ENCODE measurements around the gene FBXO46. TPM values are rescaled to one million over a fixed set of nuclear protein-coding genes. Genes with fewer than 3 reads are reported as not detected.

FBXO46 gene
- polyA plus RNA-seq, 1 of the 3 experiments (the other 2 are of a cell fraction): 5.6 TPM

DNA sequence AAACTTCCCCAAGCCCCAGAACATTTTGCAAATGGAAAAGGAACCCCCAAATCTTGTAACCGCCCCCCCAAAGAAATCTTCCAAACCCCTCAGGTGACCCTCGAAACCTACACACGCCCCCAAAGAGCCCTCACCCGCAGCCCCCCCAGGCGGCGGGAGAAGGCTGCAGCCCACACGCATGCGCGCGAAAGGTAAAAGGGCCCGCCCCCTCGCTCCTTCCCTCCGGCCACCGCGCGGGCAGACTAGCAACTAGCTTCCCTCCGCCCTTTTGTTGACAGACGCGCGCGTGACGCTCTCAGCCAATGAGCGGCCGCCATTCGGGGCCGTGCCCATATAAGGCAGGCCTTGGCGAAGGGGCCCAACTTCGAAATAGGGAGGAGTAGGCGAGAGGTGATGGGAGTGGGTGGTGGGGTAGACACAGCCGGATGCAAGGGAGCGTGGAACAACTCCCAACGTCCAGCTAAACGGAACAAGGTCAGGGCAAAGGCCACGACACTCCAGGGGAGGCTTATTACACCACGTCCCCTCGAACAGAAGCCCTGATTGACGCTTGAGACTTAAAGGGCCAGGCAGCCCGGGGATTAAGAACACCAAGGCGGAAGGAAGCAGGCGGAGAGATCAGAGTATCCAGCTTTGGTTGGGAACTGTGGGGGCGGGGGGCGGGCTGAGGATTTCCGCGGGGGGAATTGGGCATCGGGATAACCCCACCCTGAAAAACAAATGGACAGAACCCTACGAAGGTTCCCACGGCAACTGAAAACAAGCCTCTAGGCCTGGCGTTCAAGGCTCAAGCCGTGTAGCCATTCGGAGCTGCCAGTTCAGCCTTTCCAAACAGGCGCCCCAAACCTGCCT lies 13.3 kb downstream of the FBXO46 start (continued):
- TF ChIP-seq, protein P1, sequence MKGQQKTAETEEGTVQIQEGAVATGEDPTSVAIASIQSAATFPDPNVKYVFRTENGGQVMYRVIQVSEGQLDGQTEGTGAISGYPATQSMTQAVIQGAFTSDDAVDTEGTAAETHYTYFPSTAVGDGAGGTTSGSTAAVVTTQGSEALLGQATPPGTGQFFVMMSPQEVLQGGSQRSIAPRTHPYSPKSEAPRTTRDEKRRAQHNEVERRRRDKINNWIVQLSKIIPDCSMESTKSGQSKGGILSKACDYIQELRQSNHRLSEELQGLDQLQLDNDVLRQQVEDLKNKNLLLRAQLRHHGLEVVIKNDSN (IDR thresholded peaks at IDR 0.05; ENCODE audit: borderline replicate concordance, low read depth): peak; percentile 92
- peak; percentile 42; the same call in 1 of the 2 replicates for TF ChIP-seq FOXJ3 (CRISPR knock-in tag; IDR thresholded peaks at IDR 0.05)

DNA sequence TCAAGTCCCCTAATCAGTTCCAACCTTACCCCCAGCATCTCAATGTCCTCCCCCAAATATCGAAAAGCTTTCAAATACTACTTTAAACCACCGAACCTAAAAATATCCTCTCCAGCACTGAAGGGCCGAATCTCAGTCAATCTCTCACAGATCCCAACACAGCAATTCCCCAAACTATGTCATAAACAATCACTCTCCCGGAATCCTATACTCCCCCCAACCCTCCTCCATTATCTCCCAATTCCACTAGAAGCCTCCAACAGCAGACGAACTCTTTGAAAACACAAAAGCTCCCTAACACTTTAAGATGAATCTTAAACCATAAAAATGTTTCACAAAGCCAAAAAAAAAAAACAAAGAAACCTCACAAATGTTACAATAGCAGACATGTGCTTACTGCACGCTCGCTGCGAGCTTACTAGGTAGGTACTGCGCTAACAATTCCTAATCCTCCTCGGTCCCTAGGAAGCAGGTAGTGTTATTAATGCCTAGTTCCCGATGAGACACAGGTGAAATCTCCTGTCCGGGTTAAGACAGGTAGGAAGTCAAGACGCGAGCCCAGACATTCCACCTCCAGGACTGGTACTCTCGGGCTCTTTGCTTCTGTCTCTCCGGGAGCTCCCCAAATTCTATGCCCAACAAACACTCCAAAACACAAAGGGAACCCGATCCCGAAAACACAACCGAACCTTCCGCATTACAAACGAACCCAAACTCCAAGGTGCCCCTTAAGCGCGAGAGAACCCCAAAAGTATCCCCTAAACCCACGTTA lies 14.2 kb downstream of the FBXO46 start:
- Histone ChIP-seq H3K4me3 (ENCODE audit: low read depth in 2 of 2, low read length in 1 of 2) (peak overlapping the region; percentile 66 to 67), H3K9ac (peak overlapping the region; percentile 76), H3K27me3 (ENCODE audit: insufficient read depth) (no peaks in the 10 kb centered on the region), H3K27ac (ENCODE audit: low read depth in 2 of 2, low read length in 1 of 2) (peak overlapping the region; percentile 49 to 74; a peak in 3 of 4 replicates), H3K36me3 (replicated peaks in 1 of 2; ENCODE audit: control insufficient read depth in 1 of 2, insufficient read depth in 2 of 2, low read length in 1 of 2) (peaks cover 14 to 16% of the 10 kb centered on the region in 2 experiments), H3K9me2 (no peaks in the 10 kb centered on the region), H4K20me1 (ENCODE audit: insufficient read depth) (no peaks in the 10 kb centered on the region), H3K79me2 (ENCODE audit: insufficient read depth) (peaks cover 67% of the 10 kb centered on the region), H2AFZ (ENCODE audit: low read depth) (peak overlapping the region; percentile 30; the same call in 1 of the 2 replicates), H3F3A (replicated peaks; ENCODE audit: insufficient read depth) (peaks cover 19% of the 10 kb centered on the region), H3K4me2 (peak overlapping the region; percentile 91), H3K9me3 (no peaks in the 10 kb centered on the region), H3K4me1 (ENCODE audit: control insufficient read depth in 1 of 2, insufficient read depth in 2 of 2, low read depth in 1 of 2, low read length in 1 of 2) (peaks cover 0 to 9% of the 10 kb centered on the region in 2 experiments; a peak in 1 of 4 replicates)
- ChIA-PET POLR2A (interaction anchor here (0.6 to 2.2 kb wide), 8 partner anchors 9 to 400 kb away, joined by 3 to 12 read pairs (median 6); partner anchors contain the start of genes DMPK, FBXO46, QPCTL and SIX5), CTCF (interaction anchor here (0.8 to 6.4 kb wide), 7 partner anchors 10 to 107 kb away, joined by 3 to 57 read pairs (median 5); partner anchors contain the start of genes FBXO46, QPCTL, SIX5 and SNRPD2)
- TF ChIP-seq, protein P2, sequence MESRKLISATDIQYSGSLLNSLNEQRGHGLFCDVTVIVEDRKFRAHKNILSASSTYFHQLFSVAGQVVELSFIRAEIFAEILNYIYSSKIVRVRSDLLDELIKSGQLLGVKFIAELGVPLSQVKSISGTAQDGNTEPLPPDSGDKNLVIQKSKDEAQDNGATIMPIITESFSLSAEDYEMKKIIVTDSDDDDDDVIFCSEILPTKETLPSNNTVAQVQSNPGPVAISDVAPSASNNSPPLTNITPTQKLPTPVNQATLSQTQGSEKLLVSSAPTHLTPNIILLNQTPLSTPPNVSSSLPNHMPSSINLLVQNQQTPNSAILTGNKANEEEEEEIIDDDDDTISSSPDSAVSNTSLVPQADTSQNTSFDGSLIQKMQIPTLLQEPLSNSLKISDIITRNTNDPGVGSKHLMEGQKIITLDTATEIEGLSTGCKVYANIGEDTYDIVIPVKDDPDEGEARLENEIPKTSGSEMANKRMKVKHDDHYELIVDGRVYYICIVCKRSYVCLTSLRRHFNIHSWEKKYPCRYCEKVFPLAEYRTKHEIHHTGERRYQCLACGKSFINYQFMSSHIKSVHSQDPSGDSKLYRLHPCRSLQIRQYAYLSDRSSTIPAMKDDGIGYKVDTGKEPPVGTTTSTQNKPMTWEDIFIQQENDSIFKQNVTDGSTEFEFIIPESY (IDR thresholded peaks at IDR 0.05; ENCODE audit: borderline replicate concordance, low read depth): no peak
- TF ChIP-seq, protein P3, sequence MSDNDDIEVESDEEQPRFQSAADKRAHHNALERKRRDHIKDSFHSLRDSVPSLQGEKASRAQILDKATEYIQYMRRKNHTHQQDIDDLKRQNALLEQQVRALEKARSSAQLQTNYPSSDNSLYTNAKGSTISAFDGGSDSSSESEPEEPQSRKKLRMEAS (IDR thresholded peaks at IDR 0.05; ENCODE audit: low read depth): 0 out of 2 replicates have a peak, but pooled peaks have one; percentile 19
- TF ChIP-seq MXI1 (IDR thresholded peaks at IDR 0.05; ENCODE audit: low read depth, low read length): peak; percentile 34; the same call in 1 of the 2 replicates
- DNase-seq: peak; percentile 57
- WGBS (ENCODE audit: low lambda C conversion rate): 7% methylated on average over 24 of the region's 24 CpGs

DNA sequence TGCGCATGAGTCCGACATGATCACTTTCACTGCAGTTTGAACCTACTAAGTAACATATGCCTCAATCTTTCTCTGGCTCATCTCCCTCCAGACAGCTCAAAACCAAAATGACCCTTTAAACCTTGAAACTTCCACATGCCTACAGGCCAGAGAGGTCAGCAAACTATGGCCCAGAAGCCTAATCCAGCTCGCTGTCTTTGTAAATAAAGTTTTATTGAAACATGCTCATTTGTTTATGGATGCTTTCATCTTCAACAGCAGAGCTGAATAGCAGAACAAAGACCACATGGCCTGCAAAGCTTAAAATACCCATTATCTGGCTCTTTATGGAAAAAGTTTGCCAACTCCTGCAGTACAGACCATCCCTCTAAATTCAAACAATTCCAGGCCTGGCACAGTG lies 15.6 kb downstream of the FBXO46 start:
- Histone ChIP-seq H3K27me3 (ENCODE audit: insufficient read depth) (no peaks in the 10 kb centered on the region), H3K4me2 (no peak overlapping the region), H3K27ac (ENCODE audit: low read depth in 2 of 2, low read length in 1 of 2) (no peak overlapping the region), H3K79me2 (ENCODE audit: insufficient read depth) (peaks cover 66% of the 10 kb centered on the region), H2AFZ (ENCODE audit: low read depth) (no peak overlapping the region), H3K9me3 (no peaks in the 10 kb centered on the region), H4K20me1 (ENCODE audit: insufficient read depth) (no peaks in the 10 kb centered on the region), H3F3A (replicated peaks; ENCODE audit: insufficient read depth) (peaks cover 19% of the 10 kb centered on the region), H3K4me3 (ENCODE audit: low read depth in 2 of 2, low read length in 1 of 2) (no peak overlapping the region), H3K4me1 (ENCODE audit: control insufficient read depth in 1 of 2, insufficient read depth in 2 of 2, low read depth in 1 of 2, low read length in 1 of 2) (peaks cover 0 to 9% of the 10 kb centered on the region in 2 experiments; a peak in 1 of 4 replicates), H3K9ac (no peak overlapping the region), H3K9me2 (no peaks in the 10 kb centered on the region), H3K36me3 (replicated peaks in 1 of 2; ENCODE audit: control insufficient read depth in 1 of 2, insufficient read depth in 2 of 2, low read length in 1 of 2) (peaks cover 8 to 18% of the 10 kb centered on the region in 2 experiments)
- 98% methylated on average over 3 of the region's 3 CpGs for WGBS (ENCODE audit: low lambda C conversion rate)
- POLR2A ChIA-PET: interaction anchor here (0.6 kb wide), 1 partner anchor 211 kb away, joined by 3 read pairs; no protein-coding TSS in a partner anchor
- CTCF ChIA-PET: interaction anchor here (0.9 to 6.4 kb wide), 5 partner anchors 8 to 54 kb away, joined by 3 to 57 read pairs (median 4); partner anchors contain the start of genes QPCTL, SIX5 and SNRPD2
- DNase-seq: no peak
- no peak for TF ChIP-seq SMC3 (IDR thresholded peaks at IDR 0.05; ENCODE audit: low read depth, low read length)
- no peak for TF ChIP-seq FOSL2 (IDR thresholded peaks at IDR 0.05; ENCODE audit: borderline replicate concordance, low read depth)
- no peak for TF ChIP-seq FOXJ3 (CRISPR knock-in tag; IDR thresholded peaks at IDR 0.05)
- no peak for TF ChIP-seq FOXM1 (IDR thresholded peaks at IDR 0.05; ENCODE audit: low read depth)
- TF ChIP-seq YY1 (IDR thresholded peaks at IDR 0.05; ENCODE audit: low read depth): no peak
- TF ChIP-seq, protein P4, sequence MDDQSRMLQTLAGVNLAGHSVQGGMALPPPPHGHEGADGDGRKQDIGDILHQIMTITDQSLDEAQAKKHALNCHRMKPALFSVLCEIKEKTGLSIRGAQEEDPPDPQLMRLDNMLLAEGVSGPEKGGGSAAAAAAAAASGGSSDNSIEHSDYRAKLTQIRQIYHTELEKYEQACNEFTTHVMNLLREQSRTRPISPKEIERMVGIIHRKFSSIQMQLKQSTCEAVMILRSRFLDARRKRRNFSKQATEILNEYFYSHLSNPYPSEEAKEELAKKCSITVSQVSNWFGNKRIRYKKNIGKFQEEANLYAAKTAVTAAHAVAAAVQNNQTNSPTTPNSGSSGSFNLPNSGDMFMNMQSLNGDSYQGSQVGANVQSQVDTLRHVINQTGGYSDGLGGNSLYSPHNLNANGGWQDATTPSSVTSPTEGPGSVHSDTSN (IDR thresholded peaks at IDR 0.05): no peak
- no peak for TF ChIP-seq CHD2 (IDR thresholded peaks at IDR 0.05; ENCODE audit: low read length, partially characterized antibody)
- TF ChIP-seq TEAD4 (IDR thresholded peaks at IDR 0.05; ENCODE audit: borderline replicate concordance, insufficient read depth): no peak
- TF ChIP-seq GATA2 (CRISPR knock-in tag; IDR thresholded peaks at IDR 0.05): no peak
- no peak for TF ChIP-seq MEF2A (IDR thresholded peaks at IDR 0.05; ENCODE audit: borderline replicate concordance, low read depth)
- no peak for TF ChIP-seq EZH2phosphoT487 (IDR thresholded peaks at IDR 0.05; ENCODE audit: borderline replicate concordance, low read depth)
- no peak for TF ChIP-seq RAD21 (IDR thresholded peaks at IDR 0.05; ENCODE audit: low read length)
- TF ChIP-seq NRF1 (IDR thresholded peaks at IDR 0.05; ENCODE audit: low read depth, low read length): no peak
- TF ChIP-seq RCOR1 (IDR thresholded peaks at IDR 0.05; ENCODE audit: low read length): no peak
- TF ChIP-seq GABPA (IDR thresholded peaks at IDR 0.05; ENCODE audit: low read depth): no peak
